HG03064 (cell line): Measurements from ENCODE around the gene SH3TC1.

Experiments
- ATAC-seq: cut with Tn5 transposase; IDR thresholded peaks from one replicate; pipeline ENCODE4 v1.9.1; 2021; ENCODE audit warnings: low read depth; ENCODE audit not compliant: unreplicated experiment

SH3TC1 gene

GRCh38 chr4:8179771-8180170 lies 19.3 kb upstream of the SH3TC1 start:
- no peak for ATAC-seq

GRCh38 chr4:8180310-8181093 lies 18.6 kb upstream of the SH3TC1 start:
- no peak for ATAC-seq

DNA sequence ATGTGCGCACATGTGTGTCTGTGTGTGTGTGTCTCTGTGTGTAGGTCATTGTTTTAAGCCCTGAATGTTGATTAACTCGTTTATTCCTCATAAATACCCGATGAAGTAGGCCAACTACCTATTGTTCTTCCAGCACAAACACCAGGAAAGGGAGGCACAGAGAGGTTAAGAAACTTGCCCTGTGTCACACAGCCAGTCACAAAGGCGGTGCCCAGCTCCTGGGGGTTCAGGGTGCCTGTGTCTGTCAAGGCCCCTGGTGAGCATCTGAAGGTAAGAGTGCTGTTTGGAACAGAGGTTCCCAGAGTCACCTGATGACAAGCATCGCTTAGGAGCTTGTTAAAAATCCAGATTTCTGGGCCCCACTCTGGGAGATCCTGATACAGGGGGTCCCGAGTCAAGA lies 18.0 kb upstream of the SH3TC1 start:
- ATAC-seq, result no peak

DNA sequence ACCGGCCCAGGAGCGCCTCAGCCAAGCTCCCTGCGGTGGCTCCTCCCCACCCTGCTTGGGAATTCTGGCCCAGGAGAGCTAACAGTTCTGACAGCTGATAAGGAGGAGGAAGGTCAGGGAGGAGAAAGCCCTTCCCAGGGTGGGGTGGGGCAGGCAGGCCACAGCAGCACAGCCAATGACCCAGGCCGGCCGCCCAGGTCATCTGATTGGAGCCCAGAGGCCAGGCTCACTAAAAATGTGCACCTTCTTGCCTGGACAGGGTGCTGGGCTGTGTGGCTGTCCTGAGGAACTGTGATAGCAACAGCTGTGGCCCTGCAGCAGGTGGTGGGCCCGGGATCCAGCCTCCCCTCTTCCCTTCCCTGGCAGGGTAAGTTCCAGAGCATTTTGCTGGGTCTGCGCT lies 17.2 kb upstream of the SH3TC1 start:
- no peak for ATAC-seq

- no peak for ATAC-seq
Observed at GRCh38 chr4:8182294-8182693, 16.8 kb upstream of the SH3TC1 start.

GRCh38 chr4:8182858-8183725 lies 16.0 kb upstream of the SH3TC1 start:
- no peak for ATAC-seq

DNA sequence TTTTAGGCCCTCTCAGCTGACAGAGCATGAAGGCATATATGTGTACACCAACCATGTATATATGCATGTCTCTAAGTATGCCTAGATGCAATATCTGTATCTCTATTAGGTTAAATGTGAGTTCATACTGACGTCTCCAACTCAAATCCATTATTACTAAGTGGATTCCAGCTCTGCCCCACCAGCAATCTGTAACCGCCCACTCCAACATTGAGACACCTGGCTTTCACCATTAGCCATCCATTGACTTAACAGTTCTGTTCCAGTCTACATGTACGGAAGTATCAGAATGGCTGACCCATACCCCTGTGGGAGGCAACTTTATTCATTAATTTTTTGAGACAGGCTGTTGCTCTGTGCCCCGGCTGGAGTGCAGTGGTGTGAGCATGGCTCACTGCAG lies 15.0 kb upstream of the SH3TC1 start:
- ATAC-seq, result no peak

GRCh38 chr4:8185295-8185694 lies 13.8 kb upstream of the SH3TC1 start:
- no peak for ATAC-seq

DNA sequence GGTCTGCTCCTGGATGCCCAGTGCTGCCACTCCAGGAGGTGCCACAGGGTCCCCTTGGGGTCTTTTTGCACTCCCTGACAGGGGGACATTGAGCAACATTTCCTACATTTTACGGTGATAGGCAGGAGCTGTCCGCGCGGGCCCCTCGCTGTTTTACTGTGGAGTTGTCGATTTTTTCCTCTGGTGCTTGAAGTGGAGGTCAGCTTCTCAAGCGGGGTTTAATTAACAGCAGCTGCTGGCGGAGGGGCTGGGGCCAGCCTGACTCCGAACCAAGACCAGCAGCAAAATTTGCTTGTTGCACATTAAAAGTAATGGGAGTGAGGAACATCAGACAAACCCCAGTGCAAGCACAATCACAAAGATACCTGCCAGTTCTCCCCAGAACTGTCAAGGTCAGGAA lies 13.2 kb upstream of the SH3TC1 start:
- no peak for ATAC-seq

DNA sequence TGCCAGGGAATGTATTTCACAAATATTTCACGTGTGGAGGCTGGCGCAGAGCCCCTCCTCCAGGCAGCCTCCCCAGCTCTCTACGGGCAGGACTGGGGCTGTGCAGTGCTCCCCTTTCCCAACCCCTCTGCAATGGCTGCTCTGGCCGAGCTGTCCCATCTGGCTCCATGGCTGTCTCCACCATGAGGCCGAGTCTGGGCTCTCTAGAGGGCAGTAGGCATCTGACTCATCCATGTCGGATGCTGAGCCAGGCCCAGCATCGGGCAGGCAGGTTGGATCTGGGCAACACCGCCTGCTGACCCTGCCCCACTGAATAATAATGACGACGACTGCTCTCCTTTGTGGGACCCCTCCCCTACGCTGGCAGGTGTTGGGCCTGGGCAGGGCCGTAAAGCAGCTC lies 11.0 kb upstream of the SH3TC1 start:
- ATAC-seq, result no peak

DNA sequence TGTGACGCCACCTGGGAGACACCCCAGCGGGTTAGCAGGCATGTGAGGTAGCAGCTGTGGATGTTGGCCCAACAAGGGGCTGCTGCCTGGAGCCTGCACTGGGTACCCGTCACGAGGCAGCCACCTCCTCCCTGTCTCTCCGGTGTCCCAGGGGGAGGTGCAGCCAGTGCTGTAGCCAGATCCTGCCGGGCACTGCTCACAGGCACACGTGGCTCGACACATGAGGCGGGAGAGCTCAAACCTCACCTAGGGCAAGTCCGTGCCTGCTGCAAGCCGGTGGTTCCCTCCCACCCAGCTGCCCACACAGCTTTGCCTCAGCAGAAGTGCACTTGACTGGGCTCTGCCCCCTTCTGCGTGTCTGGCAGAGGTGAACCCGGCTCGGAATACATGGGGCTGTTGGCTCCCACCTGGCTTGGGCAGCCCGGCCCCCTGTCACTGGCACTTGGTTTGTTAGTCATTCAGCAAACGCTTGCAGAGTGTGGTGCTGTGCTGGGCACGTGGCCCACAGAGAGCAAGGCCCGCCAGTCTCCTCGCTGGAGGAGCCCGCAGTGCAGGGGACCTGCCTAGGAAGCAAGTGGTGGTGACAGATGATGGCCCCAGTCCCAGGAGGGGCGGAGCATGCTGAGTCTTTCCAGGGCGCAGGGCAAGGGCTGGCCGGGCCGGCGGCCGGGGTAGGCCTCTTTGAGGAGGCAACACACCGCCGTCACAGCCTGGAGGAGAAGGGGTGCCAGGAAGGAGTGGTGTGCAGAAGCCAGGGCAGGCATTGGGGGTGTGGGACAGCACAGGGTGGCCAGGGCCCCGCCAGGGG lies 10.1 kb upstream of the SH3TC1 start:
- no peak for ATAC-seq

- no peak for ATAC-seq
Observed at GRCh38 chr4:8189551-8190466, 9.3 kb upstream of the SH3TC1 start.

- ATAC-seq, result peak; percentile 52
Observed at GRCh38 chr4:8191136-8191747, 7.8 kb upstream of the SH3TC1 start.

DNA sequence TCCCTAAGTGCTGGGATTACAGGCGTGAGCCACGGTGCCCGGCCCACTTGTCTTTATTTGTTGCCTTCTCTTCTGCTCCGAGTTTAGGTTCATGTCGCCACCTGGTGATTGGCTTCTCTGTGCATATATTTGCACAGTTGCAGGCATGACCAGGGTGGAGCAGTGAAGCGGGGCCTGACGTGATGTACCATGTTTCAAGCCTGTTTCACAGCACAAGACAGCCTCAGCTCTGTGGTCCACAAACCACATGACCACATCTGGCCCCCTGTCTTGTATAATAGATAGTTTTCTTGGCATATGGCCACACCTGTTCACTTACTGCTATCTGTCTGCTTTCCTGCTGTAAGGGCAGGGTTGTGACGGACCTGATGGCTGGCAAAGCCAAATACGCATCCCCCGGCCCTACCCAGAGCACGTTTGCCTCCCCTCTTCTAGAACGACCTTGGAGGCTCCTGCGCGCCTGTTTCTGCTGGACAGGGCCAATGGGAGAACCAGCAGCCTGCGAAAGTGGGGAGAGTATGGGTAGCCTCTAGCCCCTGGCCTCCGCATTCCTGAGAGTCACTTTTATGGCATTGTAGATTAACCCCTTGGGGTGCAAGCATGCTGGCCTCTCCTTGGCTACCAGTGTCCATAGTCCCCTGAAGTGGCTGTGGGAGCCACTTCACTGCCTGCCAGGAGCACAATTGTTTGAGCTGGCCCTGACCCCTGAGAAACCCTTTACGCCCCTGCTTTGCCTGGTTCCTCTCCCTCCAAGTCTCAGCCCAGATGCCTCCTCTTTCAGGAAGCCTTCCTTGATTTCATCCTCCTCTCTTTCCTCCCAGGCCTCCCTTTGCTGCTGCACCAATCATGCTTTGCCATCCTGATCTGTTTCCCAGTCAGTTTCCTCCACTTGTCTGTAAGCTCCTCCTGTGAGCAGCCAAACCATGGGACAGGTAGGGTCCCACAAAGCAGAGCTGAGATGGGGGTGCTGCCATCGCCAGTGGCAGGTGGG lies 6.0 kb upstream of the SH3TC1 start:
- peak; percentile 69 for ATAC-seq

DNA sequence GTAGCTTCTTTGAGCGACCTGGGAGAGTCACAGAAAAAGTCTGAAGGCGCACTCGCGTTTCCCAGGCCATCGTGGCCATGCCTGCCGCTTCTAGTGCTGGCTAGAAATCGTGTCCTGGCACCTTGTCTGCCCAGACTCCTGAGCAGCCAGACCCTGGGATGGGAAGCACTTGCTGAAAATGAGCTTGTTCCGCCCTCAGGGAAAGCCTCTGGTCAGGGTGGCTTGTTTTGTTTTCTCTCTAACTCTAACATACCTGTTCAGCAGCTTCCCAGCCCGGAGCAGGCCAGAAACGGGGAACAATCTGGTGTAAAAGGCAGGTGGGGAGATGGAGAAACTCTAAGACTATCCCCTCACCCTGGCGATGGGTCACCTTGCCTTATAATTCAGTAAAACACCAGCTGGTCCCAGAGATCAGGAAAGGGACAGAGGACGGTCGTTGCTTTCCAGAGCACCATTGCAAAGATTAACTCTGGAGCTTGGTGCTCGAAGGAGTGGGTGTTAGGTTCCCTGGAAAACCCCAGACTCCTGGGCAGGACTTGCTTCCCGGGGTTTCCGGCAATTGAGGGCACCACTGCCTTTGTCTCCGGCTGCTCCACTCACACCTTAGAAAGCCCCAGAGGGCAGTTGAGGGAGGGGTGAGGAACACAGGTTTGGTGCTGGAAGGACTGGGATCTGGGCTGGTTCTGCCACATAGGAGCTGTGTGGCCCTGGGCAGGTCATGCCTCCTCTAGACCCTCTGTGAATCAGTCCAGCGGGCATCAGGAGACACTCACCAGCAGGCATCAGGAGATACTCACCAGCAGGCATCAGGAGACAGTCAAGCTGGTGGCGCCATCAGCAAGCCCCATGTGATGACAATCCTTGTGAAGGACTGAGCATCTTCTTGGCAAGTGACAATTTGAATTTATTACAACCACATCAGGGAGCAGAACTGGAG lies 4.5 kb upstream of the SH3TC1 start:
- no peak for ATAC-seq

DNA sequence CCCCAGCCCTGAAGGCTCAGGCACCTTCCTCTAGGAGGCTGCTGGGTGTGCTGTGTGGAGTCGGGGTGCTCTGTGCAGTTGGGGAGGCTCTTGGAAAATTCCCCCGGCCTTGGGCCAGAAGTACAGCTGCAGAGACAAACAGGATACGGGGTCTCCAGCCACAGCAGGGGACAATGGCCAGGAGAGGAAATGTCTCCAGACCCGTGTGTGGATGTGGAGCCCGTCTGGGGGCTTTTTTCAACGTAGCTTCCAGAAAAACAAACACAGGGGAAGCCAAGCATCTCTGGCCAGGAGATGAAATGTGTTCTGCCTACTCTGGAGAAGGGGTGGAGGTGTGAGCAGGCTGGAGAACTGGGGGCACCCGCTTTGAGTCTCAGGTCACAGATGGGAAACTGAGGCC lies 3.7 kb upstream of the SH3TC1 start:
- ATAC-seq, result no peak

DNA sequence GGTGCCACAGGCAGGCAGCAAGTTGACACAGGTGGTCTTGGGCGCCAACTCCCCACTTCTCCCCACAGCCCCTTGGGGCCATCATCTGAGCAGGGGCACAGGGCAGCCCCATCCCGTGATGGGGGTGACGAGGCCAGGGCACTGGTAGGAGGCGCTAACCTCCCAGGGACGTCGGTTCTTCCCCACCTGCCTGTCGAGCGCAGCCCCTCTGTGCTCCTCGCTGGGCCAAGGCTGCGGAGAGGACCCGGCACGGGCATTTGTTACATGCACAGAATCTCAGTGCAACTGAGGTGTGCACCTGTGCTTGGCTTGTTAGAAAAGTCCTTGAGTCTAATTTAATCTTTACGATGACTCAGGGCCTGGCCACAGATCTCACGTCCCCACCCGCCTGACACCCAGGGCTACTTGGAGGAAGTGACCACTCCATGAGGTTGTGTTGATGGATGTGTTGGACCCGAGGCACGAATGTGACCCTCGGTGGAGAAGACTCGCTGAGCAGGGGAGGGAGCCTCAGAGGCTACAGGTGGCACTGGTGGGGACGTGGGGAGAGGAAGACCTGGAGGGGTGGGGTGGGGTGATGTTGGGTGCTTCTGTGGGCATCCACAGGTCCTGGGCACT lies 3.1 kb upstream of the SH3TC1 start:
- no peak for ATAC-seq
